Sigmoid colon (tissue), 4 donors: ENCODE measurements around the gene SMARCC2.

ENCODE experiments used
- CTCF ChIP-seq, 4 experiments: fragments of 450-650 bp in 3 of 4; fragments of 200-600 bp in 1 of 4; IDR thresholded peaks; one replicate each; pipeline ENCODE4 v1.5.1; 2016 to 2019; ENCODE audit warnings: antibody characterized with exemption in 4 of 4, mild to moderate bottlenecking in 3 of 4, moderate library complexity in 2 of 4
- POLR2AphosphoS5 ChIP-seq, 4 donors: sonication (generic); formaldehyde crosslinking; IDR thresholded peaks; one replicate each; pipeline ENCODE4 v1.6.1; 2017; ENCODE audit warnings: antibody characterized with exemption in 4 of 4

GRCh38 chr12:56114084-56114483, 75.2 kb downstream of the SMARCC2 start:
- TF ChIP-seq CTCF (IDR thresholded peaks at IDR 0.05): no peak
- no peak for TF ChIP-seq POLR2AphosphoS5 (IDR thresholded peaks at IDR 0.05)
